ENCODE data around the gene ALG8.

- TF ChIP-seq TCF12 (IDR thresholded peaks at IDR 0.05) (no peak), MXI1 (IDR thresholded peaks at IDR 0.05; ENCODE audit: low read depth, low read length) (no peak), GABPA (IDR thresholded peaks at IDR 0.05; ENCODE audit: low read depth) (no peak), CTCF (IDR thresholded peaks at IDR 0.05) (no peak), NFIC (IDR thresholded peaks at IDR 0.05; ENCODE audit: borderline replicate concordance) (no peak), FOXM1 (IDR thresholded peaks at IDR 0.05; ENCODE audit: low read depth) (no peak), REST (IDR thresholded peaks at IDR 0.05; ENCODE audit: low read depth, low read length) (no peak), GATA2 (CRISPR knock-in tag; IDR thresholded peaks at IDR 0.05) (no peak), TEAD4 (IDR thresholded peaks at IDR 0.05; ENCODE audit: borderline replicate concordance, insufficient read depth) (no peak), POLR2AphosphoS5 (IDR thresholded peaks at IDR 0.05; ENCODE audit: low read depth, low read length) (no peak), USF1 (IDR thresholded peaks at IDR 0.05; ENCODE audit: borderline replicate concordance, low read depth) (no peak), EZH2phosphoT487 (IDR thresholded peaks at IDR 0.05; ENCODE audit: borderline replicate concordance, low read depth) (no peak), TAF1 (IDR thresholded peaks at IDR 0.05; ENCODE audit: borderline replicate concordance, low read depth, low read length) (no peak), RAD21 (IDR thresholded peaks at IDR 0.05; ENCODE audit: low read length) (no peak)
Observed at GRCh38 chr11:78177216-78177615, 37.8 kb upstream of the ALG8 start.
